HG03196 (cell line): Measurements from ENCODE around the gene PDAP1.
"Not testable (repeated sequence)": the region's sequence is repeated elsewhere in the genome, so short reads cannot be mapped to it uniquely, and the experiment has no call there.

Experiments
- ATAC-seq: cut with Tn5 transposase; IDR thresholded peaks from one replicate; pipeline ENCODE4 v1.9.1; 2021; ENCODE audit not compliant: unreplicated experiment

Gene PDAP1

DNA sequence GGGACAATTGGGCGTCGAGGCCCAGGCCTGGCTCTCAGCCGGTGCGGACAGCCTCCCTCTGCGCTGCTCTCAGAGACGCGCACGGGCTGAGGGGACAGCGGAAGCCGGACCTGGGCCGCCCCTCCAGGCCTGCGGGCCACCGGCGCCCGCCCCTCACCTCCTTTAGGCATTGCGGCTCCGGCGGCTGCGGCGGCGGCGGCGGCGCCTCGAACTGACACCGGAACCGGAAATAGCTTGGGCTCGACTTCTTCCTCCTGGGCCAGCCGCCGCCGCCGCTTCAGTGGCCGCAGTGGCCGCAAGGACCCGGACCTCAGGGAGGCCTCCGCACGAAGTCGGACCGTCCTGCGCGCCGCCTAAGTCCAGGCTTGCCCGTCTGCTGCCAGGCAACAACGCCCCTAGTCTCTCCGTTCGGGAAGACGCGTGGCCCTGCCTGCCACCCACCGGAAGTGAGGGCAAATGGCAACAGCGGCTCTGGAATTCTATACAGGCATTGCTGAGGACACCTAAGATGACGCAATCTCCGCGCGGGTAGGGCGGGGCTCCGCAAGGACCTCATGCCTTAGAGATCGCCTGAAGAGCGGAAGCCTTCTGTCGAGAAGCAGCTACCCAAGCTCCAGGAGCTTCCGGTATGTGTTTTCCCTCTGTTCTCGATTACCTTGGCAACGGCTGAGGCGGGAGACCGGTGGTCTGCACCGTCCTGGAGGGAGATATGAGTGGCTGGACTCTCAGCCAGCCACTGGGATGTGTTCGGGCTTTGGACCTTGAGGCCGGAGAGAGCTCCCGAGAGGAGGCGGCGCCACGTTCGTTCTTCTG lies at the start of gene PDAP1, which contains the start of gene BUD31:
Gene PDAP1, minus strand, starts transcription at position 219 of the 813 bp plus-strand sequence. Its CDS starts 49 bp downstream, at position 170.
Gene BUD31, plus strand, starts transcription at position 591 of the 813 bp plus-strand sequence. CDS start 2,124 bp downstream, outside the sequence.
- ATAC-seq = peak; percentile 83

GRCh38 chr7:99457650-99458493 lies 49.5 kb upstream of the PDAP1 start:
- no peak for ATAC-seq

DNA sequence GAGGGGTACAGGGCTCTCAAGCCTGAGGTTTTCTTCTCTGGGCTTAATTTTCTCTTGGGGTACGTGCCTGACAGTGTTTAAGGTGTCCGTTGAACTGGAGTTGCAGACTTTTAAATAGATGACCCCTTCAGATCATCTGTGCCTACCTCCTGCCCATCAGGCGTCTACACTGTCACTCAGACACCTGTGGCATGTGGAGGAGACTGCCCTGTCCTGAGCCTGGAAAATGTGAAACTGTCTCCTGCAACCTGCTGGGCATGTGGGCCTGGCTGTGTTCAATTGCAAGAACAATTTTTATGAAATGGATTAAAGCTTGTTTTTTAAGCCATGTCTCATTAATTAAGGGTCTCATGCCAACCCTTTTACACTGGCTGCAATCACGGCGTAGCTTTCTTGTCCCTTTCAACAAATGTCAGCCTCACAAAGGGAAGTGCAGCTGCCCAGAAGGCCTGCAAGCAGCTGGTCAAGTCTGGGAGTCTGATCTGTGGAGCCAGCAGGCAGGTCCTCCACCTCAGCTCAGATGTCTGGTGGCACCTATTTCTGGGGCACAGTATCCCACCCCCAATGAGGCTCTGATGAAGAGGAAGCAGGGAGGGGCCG lies 48.8 kb upstream of the PDAP1 start:
- ATAC-seq = no peak

GRCh38 chr7:99456288-99456687 lies 47.9 kb upstream of the PDAP1 start:
- ATAC-seq = no peak

- ATAC-seq = no peak
Measured at GRCh38 chr7:99455874-99456273, 47.5 kb upstream of the PDAP1 start.

- no peak for ATAC-seq
Measured at GRCh38 chr7:99453105-99453504, 44.7 kb upstream of the PDAP1 start.

GRCh38 chr7:99452541-99452940 lies 44.1 kb upstream of the PDAP1 start:
- ATAC-seq = no peak

GRCh38 chr7:99451936-99452335 lies 43.5 kb upstream of the PDAP1 start:
- ATAC-seq = no peak

- ATAC-seq = no peak
Measured at GRCh38 chr7:99449326-99449725, 40.9 kb upstream of the PDAP1 start.

DNA sequence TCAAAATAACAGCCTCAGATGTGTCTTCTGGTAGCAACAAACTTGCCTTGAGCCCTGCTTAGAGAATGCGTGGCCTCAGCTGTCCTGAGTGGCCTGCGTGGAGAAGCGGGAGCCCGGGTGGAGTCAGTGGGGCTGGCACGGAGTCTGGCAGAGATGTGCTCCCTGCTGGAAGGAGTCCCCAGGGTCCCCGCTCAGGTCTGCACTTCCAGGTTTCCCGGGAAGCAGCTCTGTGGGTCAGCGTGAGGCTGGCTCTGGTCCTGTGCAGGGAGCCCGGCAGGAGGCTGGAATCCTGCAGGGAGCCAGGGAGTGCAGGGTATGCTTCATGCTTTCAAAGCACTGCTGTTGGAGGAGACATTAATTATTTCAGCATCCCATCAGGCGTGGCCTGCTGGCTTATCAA lies 40.5 kb upstream of the PDAP1 start:
- ATAC-seq = no peak

GRCh38 chr7:99447943-99448342 lies 39.5 kb upstream of the PDAP1 start:
- ATAC-seq = no peak

GRCh38 chr7:99446096-99446495 lies 37.7 kb upstream of the PDAP1 start:
- no peak for ATAC-seq

DNA sequence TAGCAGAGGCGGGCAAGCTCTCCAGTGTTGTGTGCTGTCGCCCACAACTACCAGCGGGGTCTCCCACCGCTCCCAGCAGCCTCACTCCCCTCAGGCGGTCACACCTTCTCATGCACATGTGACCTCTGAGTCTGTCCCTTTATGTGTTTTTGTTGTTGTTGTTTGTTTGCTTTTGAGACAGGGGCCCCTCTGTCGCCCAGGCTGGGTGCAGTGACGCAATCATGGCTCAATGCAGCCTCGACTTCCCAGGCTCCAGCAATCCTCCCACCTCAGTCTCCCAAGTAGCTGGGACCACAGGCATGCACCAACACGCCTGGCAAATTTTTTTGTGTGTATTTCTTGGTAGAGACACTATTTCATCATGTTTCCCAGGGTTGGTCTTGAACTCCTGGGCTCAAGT lies 31.8 kb upstream of the PDAP1 start:
- no peak for ATAC-seq

DNA sequence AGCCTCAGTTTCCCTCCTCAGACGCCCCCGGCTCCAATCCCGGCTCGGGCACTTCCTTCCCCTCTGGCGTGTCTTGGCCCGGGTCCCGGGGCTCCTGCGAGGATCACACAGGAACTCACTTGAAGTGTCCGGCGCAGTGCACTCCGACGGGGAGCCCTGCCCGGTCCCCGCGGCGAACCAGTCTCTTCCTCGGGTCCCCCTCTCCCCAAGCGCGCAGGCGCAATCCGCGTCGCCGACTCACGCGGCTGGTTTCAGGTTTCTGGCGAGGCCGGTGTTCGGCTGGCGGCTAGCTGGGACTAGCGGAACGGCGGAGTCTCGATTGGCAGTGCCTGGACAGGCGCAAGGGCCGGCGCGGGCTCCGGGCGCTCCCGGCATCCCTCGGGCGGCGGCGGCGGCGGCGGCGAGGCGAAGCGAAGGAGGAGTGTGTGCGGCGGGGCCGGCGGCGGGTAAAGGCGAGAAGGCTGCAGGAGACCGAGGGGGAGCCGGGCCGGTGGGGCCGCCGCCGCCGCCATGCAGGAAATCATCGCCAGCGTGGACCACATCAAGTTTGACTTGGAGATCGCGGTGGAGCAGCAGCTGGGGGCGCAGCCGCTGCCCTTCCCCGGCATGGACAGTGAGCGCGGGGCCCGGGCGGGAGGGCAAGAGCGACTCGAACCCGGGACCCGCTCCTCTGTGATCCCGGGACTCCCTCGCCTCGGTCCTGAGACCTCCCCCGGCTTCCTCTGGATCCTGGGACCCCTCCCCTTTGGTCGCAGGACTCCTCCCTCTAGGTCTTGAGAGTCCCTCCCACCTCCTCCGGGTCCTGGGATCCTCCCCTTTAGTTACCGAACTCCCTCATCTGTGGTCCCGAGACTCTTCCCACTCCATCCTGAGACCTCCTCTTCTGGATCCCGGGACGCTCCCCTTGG lies 30.4 kb upstream of the PDAP1 start, which contains the start of the genes CPSF4 and PTCD1:
Gene CPSF4, plus strand, starts transcription at position 371 of the 908 bp plus-strand sequence. Its CDS starts 140 bp downstream, at position 511.
Gene PTCD1, minus strand, starts transcription at position 226 of the 908 bp plus-strand sequence. CDS start 3,556 bp downstream, outside the sequence.
- peak; percentile 80 for ATAC-seq

DNA sequence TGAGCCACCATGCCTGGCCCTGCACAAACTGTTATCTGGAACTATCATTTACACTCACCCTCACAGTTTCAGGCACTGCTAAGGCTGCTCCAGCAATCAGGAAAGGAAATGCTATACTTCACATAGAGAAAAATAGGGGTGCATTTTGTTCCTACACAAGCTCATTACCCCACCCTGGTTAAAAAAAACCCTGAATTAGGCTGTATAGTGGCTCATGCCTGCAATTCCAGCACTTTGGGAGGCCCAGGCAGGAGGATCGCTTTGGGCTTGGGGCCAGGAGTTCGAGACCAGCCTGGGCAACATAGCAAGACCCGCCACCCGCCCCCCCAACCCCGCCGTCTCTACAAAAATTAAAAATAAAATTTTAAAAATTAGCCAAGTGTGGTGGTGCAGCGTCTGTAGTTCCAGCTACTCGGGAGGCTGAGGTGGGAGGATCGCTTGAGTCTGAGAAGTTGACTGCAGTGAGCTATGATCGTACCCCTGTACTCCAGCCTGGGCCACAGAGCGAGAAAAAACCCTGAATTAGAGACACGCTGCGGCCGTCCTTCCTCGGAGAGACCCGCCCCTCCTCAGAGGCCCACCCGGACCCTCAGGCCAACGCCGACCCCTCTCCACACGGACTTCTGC lies 29.7 kb upstream of the PDAP1 start:
- ATAC-seq = peak; percentile 4

- no peak for ATAC-seq
Measured at GRCh38 chr7:99433158-99433557, 24.8 kb upstream of the PDAP1 start.

DNA sequence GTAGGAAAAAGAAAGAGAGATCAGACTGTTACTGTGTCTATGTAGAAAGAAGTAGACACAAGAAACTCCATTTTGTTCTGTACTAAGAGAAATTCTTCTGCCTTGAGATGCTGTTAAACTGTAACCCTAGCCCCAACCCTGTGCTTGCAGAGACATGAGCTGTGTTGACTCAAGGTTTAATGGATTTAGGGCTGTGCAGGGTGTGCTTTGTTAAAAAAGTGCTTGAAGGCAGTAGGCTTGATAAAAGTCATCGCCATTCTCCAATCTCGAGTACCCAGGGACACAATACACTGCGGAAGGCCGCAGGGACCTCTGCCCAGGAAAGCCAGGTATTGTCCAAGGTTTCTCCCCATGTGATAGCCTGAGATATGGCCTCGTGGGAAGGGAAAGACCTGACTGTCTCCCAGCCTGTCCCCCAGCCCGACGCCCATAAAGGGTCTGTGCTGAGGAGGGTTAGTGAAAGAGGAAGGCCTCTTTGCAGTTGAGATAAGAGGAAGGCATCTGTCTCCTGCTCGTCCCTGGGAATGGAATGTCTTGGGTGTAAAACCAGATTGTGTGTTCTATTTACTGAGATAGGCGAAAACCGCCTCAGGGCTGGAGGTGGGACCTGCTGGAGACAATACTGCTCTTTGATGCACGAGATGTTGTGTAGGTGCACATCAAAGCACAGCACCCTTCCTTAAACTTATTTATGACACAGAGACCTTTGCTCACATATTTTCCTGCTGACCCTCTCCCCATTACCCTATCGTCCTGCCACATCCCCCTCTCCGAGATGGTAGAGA lies 23.6 kb upstream of the PDAP1 start:
- ATAC-seq = not testable (repeated sequence)

GRCh38 chr7:99429756-99430155 lies 21.4 kb upstream of the PDAP1 start:
- ATAC-seq = no peak
